Measurements from ENCODE around the gene CXCL1. TPM values are rescaled to one million over a fixed set of nuclear protein-coding genes. Genes with fewer than 3 reads are reported as not detected.
"Not testable (repeated sequence)": the region's sequence is repeated elsewhere in the genome, so short reads cannot be mapped to it uniquely, and the experiment has no call there.

Gene CXCL1
- total RNA-seq, 1 experiment from 2014 or later: not detected

- no peak for DNase-seq (ENCODE audit: low spot score)
Measured at GRCh38 chr4:73874386-73874785, 5.2 kb downstream of the CXCL1 start.

GRCh38 chr4:73875401-73875800 is 6.2 kb downstream of the CXCL1 start:
- DNase-seq (ENCODE audit: low spot score): no peak

DNA sequence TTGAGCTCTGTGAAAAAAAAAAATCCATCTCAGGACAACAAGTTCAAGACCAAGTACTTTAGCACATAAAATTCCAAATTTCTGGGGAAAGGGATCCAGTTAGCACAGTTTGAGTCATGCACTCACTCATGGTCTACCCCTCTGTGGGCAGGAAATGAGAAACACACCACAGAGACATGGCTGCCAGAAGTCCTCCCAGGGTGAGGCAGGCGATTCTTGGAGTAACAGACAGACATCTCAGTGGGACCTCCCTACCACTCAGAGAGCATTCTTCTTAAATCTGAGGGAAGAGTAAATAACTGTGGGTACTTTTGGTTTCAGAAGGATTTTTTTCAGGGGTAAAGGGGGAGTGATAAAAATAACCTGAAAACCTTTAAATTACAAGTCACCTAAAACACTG is 14.1 kb downstream of the CXCL1 start:
- DNase-seq (ENCODE audit: low spot score): peak; percentile 55

DNA sequence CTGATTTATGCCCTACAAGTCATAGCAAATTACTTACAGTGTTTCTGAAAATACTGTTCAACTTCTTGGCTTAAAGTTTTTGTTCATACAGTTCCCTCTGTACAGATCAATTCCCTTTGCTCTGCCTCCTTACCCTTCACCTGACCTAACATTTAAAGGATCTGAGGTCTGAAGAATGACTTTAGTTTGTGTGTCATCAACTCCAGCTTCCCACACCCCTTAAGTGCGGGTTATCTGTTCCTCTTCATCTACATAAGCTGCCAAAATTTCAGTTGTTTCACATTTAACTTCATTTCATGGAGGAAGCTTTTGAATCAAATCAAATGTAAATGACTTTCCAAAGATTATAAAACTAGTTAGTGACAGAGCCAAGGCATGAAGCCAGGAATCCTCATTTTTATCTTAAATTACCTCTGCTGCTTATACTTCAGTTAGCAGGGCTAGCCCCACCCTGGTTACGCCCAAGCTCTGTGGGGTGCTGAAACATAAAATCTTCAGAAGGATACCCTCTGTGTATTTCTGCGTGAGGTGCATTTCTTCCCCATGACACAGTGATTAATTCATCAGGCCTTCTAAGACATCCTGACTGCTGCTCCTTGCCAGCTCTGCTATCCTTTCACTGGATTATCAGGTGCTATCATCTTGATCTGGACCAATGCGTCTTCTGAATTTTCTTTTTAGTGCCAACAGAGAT is 16.5 kb downstream of the CXCL1 start:
- DNase-seq (ENCODE audit: low spot score): peak; percentile 64

DNA sequence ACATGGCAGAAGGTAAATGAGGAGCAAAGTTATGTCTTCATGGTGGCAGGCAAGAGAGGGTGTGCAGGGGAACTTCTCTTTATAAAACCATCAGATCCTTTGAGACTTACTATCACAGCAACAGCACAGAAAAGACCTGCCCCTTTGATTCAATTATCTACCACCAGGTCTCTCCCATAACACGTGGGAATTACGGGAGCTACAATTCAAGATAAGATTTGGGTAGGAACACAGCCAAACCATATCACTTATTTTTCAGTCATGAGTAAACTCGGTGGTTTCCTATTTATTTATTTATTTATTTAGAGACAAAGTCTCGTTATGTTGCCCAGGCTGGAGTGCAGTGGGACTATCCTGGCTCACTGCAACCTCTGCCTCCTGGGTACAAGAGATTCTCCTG is 22.1 kb downstream of the CXCL1 start:
- no peak for DNase-seq (ENCODE audit: low spot score)

GRCh38 chr4:73891739-73892405 is 22.7 kb downstream of the CXCL1 start:
- DNase-seq (ENCODE audit: low spot score): no peak

DNA sequence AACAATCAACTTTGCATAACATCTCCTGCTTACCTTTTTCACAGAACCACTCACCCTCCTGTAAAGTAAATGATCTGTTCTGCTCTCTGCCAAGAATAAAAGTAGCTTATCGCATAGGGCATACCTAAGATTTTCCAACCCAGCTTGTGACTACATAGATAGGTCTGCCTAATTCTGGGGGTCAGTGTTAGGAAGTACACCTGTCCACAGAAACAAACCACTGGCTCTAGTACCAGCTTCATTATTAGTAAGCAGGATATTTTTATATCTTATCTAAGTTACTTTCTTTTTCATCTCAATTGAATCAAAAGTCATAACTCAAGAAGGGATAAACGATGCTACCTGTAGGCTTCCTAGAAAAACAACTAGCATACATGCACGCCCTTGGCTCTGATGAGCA is 23.8 kb downstream of the CXCL1 start:
- no peak for DNase-seq (ENCODE audit: low spot score)

DNA sequence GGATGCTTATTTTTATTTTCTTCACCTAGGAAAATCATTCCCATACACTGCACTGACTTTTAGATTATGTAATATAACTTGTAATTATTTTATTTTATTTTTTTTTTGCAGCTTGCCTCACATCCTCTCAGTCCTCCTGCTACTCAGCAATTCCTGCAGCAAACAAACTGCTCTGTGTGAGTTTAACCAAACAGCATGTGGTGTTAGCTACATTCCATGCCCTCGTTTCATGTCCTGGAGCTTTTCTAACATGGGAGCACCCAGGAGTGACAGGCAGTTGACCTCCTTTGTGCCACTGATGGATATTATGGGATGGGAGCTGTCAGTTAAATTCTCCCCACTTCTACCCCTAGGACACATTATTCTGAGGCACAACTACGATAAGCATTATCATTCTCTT is 24.8 kb downstream of the CXCL1 start:
- no peak for DNase-seq (ENCODE audit: low spot score)

DNA sequence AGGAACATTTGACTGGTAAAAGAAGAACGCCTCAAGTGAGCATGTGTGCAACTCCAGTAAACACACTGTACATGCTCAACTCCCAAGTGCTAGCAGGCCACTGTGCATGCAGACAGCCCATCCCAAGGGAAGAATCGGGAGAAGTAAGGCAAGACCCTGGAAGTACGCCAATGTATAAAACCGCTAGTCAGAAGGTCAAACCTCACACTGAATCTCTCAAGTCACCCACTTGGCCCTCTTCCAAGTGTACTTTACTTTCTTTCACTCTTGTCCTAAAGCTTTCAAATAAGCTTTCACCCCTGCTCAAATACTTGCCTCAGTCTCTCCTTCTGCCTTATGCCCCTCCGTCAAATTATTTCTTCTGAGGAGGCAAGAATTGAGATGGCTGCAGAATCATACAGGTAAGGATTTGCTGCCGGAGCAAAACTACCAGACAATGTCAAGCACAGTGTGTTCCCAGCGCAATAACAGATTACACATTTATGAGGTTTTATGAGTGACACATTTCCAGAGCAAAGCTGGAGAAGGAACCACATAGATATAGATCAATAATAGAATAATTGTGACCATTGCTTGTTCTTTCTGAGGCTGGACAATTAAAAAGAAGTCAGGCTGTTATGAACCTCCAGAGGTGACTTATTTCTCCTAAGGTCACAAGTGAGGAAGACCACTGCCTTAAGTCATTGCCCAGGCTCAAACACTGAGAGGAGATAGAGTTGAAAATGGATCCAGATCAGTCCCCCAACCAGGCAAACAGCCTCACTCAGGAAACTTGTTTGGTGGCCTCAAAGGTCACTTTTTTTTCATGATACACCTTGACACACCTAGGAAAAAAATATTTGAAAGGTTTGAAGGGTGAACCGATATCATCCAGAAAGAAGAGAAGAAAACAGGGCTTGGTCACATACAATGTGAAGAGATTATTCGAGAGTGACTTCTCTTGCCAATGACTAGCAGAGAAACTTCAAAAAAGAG is 26.3 kb downstream of the CXCL1 start:
- no peak for DNase-seq (ENCODE audit: low spot score)

- DNase-seq (ENCODE audit: low spot score): no peak
Measured at GRCh38 chr4:73896416-73896815, 27.2 kb downstream of the CXCL1 start.

DNA sequence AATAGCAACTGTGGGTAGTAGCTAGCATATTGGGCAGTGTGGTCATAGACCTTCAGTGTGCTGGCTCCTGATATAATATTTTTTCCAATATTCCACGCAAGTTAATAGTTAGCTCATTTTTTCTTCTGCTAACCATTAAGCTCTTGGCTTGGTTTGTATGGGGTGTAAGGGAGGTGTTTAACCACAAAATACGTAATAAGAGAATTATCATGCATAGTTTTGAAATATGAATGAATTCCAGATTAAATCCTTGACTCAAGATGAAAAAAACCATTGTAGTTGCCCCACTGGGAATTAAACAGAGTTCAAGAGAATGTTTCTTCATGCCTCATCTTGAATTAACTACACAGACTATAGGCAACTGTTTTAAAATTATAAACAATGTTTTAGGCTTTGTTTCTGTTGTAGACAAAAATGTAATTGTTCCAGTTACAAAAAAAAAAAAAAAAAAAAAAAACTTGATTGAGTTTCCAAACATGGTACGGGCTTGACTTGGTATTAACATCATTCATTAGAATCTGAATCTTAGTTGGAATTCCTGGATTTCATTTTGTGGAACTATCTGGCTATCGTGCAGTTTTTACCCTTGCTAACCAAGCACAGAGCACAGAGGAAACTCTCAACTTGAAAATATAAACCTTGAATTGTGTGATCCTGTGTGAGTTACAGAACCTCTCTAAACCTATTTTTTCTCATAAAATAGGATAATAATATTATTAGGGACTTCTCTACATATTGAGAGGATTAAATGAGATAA is 28.4 kb downstream of the CXCL1 start:
- DNase-seq (ENCODE audit: low spot score): no peak

GRCh38 chr4:73899338-73899737 is 30.1 kb downstream of the CXCL1 start:
- not testable (repeated sequence) for DNase-seq (ENCODE audit: low spot score)

- DNase-seq (ENCODE audit: low spot score): no peak
Measured at GRCh38 chr4:73901031-73901430, 31.8 kb downstream of the CXCL1 start.

DNA sequence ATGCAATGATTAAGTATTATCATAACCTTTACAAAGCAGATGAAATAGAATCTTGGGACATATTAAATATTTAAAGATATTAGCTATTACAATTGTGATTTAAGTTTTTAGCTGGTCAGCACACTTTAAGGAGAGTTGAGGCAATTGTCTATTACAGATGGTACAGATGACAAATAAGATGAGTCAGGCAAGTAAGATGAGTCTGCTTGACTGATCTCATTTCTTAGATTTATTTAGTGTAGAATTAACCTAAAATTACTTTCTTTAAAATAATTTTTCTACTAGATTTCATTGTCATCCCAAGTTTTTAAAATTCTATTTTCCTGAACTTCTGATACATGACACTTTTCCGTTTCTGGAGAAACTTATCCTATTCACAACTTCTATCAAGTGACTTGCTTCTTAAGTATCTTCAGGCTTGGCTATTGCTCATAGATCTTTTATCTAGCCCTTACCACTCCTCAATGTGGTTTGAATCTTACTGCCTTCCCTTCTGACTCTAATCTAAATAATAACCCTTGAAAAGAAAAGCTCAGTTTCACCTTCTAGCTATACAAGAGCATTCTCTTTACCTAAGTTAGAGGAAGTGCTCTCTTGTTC is 32.9 kb downstream of the CXCL1 start:
- DNase-seq (ENCODE audit: low spot score): no peak

GRCh38 chr4:73902817-73903547 is 33.8 kb downstream of the CXCL1 start:
- DNase-seq (ENCODE audit: low spot score): no peak

GRCh38 chr4:73904491-73904890 is 35.3 kb downstream of the CXCL1 start:
- DNase-seq (ENCODE audit: low spot score): no peak

DNA sequence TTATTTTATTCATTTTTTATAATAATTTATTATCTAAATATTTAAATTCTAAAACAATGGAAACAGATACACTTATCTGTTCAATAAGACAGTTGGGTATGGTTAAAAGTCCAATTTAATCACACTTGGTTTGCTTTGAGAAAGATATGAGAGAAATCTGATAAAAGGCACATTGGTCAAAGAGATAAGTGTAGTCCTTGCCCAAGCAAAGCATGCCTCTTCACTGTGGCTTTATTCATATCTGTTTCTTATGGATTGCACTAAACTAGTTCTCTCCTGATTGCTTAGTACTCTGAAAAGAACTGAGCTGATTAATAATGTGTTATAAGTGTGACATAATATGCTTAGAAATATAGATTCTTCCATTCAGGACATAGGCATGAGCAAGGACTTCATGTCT is 39.8 kb downstream of the CXCL1 start:
- no peak for DNase-seq (ENCODE audit: low spot score)

DNA sequence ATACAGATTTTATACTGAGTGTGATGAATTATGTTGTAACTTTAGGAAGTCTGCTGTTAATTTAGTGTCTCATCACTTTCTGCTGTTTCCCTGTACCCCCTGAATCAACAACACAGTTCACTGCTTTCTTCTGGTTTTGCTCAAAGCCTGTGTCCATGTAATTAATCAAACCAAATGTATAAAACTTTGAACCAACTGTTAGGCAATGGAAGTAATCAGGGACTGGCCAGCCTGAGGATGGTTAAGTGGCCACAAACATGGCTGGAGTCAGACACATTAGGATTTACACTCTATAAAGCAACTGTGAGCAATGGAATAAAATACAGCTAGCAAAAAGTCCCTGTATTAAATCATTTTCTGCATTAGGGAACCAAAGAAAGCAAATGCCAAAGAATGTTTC is 42.6 kb downstream of the CXCL1 start:
- no peak for DNase-seq (ENCODE audit: low spot score)

GRCh38 chr4:73912191-73912590 is 43.0 kb downstream of the CXCL1 start:
- DNase-seq (ENCODE audit: low spot score): no peak

DNA sequence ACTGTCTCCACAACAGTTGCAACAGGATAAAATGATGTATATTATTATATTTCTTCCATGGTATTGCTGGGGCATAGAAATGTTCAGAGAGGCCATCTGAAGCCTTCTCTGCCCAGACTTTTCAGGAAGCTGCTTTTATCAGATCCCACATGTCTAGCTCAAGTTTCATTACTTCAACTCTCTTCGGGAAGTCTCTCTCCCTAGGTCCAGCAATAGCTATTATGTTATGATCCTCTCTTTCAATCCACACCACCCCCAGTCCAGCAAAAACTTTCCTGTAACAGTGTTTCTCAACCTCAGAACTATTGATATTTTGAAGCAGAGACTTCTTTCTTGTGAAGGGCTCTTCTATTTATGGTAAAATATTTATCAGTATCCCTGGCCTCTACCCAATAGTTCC is 44.9 kb downstream of the CXCL1 start:
- no peak for DNase-seq (ENCODE audit: low spot score)

All from A172 (cell line).